Activated naive CD4-positive, alpha-beta T cell (primary cell): ENCODE measurements around the gene CWC27.
"Not testable (repeated sequence)": the region's sequence is repeated elsewhere in the genome, so short reads cannot be mapped to it uniquely, and the experiment has no call there.

Experiments
- DNase-seq, 4 experiments: peaks; one replicate each; lab custom pipeline; 2025; lab: John Stamatoyannopoulos, UW

CWC27 gene

GRCh38 chr5:64789457-64789856, 20.7 kb downstream of the CWC27 start:
- no peak for DNase-seq

DNA sequence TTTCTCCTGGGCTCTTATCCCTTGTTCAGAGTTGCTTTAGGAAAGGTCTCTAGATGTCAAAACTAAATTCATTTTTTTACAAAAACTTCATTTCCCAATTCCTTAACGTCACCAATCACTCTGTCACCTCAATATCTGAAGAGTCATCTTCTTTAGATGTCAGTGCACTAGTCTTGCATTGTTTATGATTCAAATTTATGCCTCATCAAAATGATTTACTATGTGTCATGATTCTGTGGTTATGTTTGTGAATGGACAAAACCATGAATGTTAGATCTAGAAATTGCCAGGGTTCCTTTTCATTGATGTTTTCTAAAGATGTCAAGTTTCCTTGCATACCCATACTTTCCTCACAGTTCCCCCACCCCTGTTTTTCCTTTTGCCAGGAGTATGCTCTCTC, 21.5 kb downstream of the CWC27 start:
- no peak for DNase-seq

DNA sequence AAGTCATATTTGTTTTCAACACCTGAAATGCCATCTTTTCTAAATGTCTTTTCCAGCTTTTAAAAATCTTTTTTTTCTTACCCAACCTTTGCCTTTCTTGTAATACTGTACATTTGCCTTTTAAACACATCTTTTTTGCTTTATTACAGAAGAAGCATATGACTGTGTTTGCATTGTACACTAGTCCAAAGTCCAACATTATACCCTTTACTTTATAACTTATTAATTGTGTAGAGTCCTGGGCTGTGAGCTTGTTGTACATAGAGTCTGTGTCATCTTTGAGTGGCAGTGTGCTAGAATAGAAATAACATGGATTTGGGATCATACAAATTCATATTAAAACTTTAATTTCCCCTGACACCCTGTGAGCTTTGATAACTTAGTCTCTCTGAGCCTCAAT, 23.7 kb downstream of the CWC27 start:
- no peak for DNase-seq

DNA sequence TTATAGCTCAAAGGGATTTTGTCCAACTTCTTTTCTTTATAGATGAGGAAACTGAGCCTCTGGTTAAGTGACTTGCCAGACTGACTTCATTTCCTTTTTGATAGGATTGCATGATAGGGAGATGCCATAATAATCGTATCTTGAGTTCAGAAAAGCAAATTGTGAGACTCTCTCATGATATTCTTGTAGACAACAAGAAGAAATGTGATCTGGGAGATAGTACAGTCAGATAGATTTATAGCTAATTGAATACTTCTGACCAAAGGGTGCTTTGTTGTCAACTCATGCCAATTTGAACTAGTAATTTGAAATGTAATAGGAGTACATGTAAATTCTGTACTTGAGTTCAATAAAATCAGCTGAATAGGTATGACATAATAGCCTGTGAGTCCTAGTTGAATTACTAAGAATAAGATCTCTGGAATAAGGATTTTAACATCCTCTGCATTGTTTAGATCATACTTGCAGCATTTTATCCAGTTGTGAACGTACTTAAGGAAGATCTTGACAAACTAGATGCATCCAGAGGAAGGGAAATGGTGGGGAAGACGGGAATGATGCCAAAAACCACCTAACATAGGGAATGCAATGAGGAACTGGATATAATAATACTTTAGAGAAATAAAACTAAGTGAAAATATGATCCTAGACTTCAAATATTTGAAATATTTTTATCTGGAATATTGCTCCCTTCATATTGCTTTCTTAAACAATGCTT, 25.5 kb downstream of the CWC27 start:
- DNase-seq = no peak

GRCh38 chr5:64796301-64796700, 27.6 kb downstream of the CWC27 start:
- no peak for DNase-seq

GRCh38 chr5:64800926-64801325, 32.2 kb downstream of the CWC27 start:
- DNase-seq = no peak

DNA sequence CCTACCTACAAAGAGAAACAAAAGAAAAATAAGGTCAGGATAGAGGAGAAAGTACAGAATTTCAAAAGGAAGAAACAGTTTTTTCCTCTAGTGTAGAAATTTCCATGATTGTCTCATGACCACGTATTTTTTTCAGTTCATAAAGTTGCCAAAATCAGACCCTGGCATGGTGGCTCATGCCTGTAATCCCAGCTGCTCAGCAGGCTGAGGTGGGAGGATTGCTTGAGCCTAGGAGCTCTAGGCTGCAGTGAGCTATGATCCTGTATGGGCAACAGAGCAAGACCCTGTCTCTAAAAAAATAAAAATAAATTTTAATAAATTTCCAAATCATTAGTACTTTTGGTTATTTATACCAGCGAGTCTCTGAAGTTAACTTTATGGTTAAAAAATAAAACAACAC, 37.8 kb downstream of the CWC27 start:
- no peak for DNase-seq

DNA sequence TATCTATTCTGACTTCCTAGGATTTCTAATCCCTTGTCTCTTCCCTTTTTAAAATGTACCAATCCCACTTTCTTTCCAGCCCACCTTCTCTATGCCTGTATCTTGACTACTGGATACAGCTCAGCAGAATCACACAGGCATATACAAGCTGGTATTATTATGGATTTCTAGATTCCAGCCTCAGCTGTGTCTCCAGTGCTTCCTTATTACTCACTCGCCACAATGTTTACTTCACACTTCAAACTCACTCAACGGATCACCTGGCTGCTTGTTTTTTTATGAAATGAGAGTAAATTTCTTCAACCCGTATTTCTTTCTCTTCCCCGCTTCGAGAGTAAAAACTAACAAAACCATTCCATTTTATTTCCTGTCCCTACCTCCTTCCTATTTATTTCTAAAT, 38.8 kb downstream of the CWC27 start:
- no peak for DNase-seq

DNA sequence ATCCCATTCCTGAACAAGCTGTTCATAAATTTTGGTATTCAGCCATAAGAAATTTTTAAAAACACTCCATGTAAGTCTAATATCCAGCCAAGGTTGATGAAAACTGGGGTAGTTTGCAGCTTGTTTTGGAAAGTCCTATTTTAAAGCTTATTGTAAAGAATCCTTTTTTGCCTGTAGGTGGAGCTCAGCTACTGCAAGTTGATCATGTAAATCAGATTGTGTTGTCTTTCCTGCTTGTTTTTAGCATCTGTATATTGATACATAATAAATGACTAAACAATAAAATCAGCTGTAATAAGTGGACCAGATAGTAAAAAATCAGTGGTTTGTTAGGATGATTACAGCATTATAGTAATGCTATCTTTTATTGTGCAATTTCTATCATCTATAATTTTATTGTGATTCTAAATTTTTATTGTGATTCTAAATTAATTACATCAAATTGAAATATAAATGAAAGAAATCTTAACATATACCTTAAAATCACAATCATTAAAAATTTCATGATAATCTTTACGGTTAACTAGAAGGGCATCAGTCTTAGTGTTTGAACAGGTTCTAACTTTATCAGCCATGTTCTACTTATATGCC, 42.4 kb downstream of the CWC27 start:
- no peak for DNase-seq

DNA sequence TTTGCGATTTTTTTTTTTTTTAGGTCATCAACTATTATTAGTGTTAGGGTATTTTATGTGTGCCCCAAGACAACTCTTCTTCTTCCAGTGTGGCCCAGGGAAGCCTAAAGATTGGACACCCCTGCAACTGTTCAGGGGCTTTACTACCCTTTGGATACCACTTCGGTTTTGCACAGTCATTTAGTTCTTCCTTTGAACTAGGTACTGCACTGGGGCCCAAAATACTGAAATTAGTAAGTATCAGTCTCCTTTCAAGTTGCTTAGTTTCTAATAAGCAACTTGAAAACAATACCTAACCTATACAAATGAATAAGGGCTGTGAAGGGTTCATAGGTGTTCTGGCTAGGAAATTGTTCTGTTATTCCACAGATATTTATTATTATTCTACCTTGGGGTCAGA, 45.3 kb downstream of the CWC27 start:
- no peak for DNase-seq

- DNase-seq = no peak
Measured at GRCh38 chr5:64818245-64818644, 49.5 kb downstream of the CWC27 start.

GRCh38 chr5:64819345-64819744, 50.6 kb downstream of the CWC27 start:
- DNase-seq = not testable (repeated sequence)

DNA sequence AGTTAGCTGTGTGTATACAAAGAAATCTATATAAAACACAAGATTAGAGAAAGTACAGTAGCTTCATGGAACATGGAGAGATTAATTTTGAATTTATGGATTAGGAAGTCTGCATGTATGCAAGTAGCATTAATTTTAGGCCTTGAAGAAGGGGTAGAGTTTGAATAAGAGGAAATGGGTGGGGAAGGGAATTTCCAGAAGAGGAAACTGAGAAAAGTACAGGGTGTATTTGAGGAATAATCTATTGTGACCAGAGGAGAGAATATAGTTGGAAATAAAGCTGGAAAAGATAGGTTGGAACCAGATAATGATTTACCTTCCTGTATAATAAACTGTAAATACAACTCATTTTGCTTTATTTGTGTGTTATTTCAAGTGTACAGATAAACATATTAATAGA, 53.6 kb downstream of the CWC27 start:
- no peak for DNase-seq

DNA sequence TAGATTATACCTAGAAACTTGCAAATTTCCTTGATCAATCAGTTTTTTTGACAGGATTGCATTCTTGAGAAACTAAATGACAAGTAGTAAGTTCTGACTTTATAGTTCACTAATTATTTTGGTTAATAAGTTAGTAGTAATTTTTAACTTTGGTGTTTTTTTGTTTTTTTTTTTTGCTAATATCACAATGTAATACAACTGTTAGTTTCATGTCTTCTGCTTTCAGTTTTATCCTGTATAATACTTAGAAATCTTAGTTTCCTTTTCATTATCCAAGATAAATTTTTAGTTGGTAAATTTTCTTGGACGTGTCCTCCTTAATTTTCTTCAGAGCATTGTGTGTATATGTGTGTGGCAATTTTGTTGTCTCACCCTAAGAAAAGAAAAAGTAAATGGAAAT, 57.8 kb downstream of the CWC27 start:
- DNase-seq = no peak

DNA sequence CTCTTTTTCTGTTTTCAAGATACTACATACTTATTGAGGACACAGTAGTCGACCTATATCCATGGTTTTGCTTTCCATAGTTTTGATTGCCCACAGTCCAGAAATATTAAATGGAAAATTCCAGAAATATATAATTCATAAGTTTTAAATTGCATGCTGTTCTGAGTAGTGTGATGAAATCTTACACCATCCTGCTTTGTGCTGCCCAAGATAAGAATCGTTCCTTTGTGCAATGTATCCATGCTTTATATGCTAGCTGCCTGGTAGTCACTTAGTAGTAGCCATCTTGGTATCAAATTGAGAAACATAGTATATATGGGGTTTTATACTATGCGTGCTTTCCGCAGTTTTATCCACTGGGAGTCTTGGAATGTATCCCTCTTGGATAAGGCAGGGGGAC, 59.0 kb downstream of the CWC27 start:
- DNase-seq = no peak

DNA sequence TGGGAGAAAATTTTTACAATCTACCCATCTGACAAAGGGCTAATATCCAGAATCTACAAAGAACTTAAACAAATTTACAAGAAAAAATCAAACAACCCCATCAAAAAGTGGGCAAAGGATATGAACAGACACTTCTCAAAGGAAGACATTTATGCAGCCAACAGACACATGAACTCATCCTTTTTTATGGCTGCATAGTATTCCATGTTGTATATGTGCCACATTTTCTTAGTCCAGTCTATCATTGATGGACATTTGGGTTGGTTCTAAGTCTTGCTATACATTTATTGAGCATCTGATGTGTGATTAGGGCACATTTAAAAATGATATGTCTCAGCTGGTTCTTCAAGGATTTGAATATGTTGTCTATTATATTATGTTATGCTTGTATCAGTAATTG, 61.9 kb downstream of the CWC27 start:
- not testable (repeated sequence) for DNase-seq

- DNase-seq = no peak
Measured at GRCh38 chr5:64831996-64832395, 63.3 kb downstream of the CWC27 start.

GRCh38 chr5:64834037-64834436, 65.3 kb downstream of the CWC27 start:
- DNase-seq = no peak

DNA sequence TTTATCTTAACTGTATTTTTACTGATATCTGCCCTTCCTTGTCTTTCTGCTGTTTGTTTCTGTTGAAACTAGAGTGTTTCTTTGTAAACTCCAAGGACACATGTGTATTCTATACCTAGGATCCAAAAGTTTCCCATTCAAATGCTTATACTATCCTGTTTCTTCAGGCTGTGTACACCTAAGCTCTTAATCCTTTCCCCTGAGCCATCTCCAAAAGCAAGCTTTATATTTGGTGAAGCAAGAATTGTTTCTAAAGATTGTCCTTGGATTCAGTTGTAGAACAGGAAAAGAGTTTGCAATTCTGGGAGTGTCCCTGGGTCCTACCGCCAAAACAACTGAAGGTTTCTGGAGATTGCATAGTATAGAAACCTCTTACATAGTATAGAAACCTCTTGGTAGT, 65.9 kb downstream of the CWC27 start:
- no peak for DNase-seq

DNA sequence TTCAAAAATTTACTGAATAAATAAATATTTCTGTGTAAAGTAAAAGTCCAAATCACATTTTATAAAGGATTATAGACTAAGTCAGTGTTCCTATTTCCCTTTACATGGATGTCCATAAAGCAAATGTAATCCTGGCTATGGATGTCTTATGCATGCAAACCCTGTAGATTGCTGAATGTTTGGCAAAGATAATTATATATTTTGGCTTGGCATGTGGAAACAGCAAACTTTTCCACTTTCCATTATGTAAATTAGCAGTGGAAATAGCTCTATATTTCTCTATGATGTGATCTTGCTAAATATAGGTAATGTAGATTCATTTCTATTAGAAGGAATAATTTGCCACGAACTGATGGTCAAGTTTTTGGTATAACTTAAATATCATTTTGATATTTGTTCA, 66.5 kb downstream of the CWC27 start:
- no peak for DNase-seq

DNA sequence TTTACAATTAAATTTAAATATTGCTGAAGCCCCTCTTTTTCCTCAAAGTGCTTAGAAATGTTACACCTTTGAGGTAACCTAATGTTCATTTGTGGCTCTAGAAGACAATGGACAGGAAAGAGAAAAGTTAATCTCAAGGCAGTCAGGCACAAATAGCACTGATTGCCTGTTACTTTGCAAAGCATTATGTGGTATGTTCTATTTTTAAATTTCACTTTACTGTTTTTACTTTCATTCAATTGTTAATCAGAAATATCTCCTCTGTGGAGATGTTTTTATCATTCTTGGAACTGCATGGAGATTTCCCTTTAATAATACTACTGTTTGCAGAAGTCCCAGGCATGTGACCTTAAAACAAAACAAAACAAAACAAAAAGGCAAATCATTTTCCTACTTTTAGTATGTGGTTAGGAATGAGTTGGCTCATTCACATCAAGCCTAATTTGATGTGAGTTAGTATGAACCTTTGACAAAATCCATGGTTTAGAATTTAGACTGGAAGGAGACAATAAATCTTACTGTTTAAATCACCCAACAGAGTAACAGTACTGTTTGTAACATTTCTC, 67.5 kb downstream of the CWC27 start:
- no peak for DNase-seq

DNA sequence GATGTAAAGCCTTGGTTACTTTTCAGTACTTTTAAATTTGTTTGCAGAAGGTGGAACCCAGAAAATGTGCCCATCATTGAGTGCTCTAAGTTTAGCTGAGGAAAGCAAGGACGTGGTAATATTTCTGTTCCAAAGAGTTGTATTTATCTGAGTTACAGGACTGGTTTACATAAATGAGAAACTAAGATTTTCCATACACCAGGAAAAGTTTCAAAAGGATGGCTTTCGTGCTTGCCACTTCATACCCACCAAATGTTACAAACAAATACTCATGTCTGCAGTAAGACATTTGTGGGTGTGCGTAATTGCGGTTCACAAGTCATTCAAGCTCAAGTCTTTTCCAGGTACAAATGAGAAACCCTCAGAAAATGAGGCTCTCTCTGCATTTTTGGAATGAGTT, 68.1 kb downstream of the CWC27 start:
- no peak for DNase-seq

GRCh38 chr5:64838376-64838775, 69.6 kb downstream of the CWC27 start:
- no peak for DNase-seq

- DNase-seq = no peak
Measured at GRCh38 chr5:64838803-64839202, 70.1 kb downstream of the CWC27 start.
